Measurements from ENCODE around the gene FAM210A. TPM values are rescaled to one million over a fixed set of nuclear protein-coding genes. Genes with fewer than 3 reads are reported as not detected.
"Not testable (repeated sequence)": the region's sequence is repeated elsewhere in the genome, so short reads cannot be mapped to it uniquely, and the experiment has no call there.

The FAM210A gene
- total RNA-seq, 1 donor from 2014 or later: 19.6 TPM

- Mint-ChIP-seq H3K36me3 (ENCODE audit: low read depth) (no peaks in the 10 kb centered on the region), H3K4me3 (ENCODE audit: unreplicated experiment) (no peak overlapping the region), H3K9me3 (ENCODE audit: low read depth) (peaks cover 18% of the 10 kb centered on the region), H3K27me3 (ENCODE audit: low read depth) (no peaks in the 10 kb centered on the region), H3K27ac (ENCODE audit: unreplicated experiment) (no peak overlapping the region), H3K4me1 (ENCODE audit: low read depth) (no peaks in the 10 kb centered on the region)
- DNase-seq (ENCODE audit: low spot score): no peak
- TF ChIP-seq, protein P1, sequence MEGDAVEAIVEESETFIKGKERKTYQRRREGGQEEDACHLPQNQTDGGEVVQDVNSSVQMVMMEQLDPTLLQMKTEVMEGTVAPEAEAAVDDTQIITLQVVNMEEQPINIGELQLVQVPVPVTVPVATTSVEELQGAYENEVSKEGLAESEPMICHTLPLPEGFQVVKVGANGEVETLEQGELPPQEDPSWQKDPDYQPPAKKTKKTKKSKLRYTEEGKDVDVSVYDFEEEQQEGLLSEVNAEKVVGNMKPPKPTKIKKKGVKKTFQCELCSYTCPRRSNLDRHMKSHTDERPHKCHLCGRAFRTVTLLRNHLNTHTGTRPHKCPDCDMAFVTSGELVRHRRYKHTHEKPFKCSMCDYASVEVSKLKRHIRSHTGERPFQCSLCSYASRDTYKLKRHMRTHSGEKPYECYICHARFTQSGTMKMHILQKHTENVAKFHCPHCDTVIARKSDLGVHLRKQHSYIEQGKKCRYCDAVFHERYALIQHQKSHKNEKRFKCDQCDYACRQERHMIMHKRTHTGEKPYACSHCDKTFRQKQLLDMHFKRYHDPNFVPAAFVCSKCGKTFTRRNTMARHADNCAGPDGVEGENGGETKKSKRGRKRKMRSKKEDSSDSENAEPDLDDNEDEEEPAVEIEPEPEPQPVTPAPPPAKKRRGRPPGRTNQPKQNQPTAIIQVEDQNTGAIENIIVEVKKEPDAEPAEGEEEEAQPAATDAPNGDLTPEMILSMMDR (IDR thresholded peaks at IDR 0.05): no peak
These were observed 22.5 kb downstream of the FAM210A start for GRCh38 chr18:13703899-13704298.

GRCh38 chr18:13700153-13700552 lies 26.2 kb downstream of the FAM210A start:
- no peak for DNase-seq (ENCODE audit: low spot score)
- Mint-ChIP-seq H3K9me3 (ENCODE audit: low read depth) (peaks cover 18% of the 10 kb centered on the region), H3K36me3 (ENCODE audit: low read depth) (peaks cover 2% of the 10 kb centered on the region), H3K27me3 (ENCODE audit: low read depth) (no peaks in the 10 kb centered on the region), H3K4me3 (ENCODE audit: unreplicated experiment) (no peak overlapping the region), H3K4me1 (ENCODE audit: low read depth) (no peaks in the 10 kb centered on the region), H3K27ac (ENCODE audit: unreplicated experiment) (no peak overlapping the region)
- TF ChIP-seq, protein P1 (IDR thresholded peaks at IDR 0.05): no peak

GRCh38 chr18:13696961-13697360 lies 29.4 kb downstream of the FAM210A start:
- no peaks in the 10 kb centered on the region for H3K27me3 Mint-ChIP-seq (ENCODE audit: low read depth)
- H3K9me3 Mint-ChIP-seq (ENCODE audit: low read depth): peaks cover 11% of the 10 kb centered on the region
- no peak overlapping the region for H3K27ac Mint-ChIP-seq (ENCODE audit: unreplicated experiment)
- no peaks in the 10 kb centered on the region for H3K4me1 Mint-ChIP-seq (ENCODE audit: low read depth)
- TF ChIP-seq, protein P1 (IDR thresholded peaks at IDR 0.05): no peak
- H3K4me3 Mint-ChIP-seq (ENCODE audit: unreplicated experiment): no peak overlapping the region
- peaks cover 2% of the 10 kb centered on the region for H3K36me3 Mint-ChIP-seq (ENCODE audit: low read depth)
- DNase-seq (ENCODE audit: low spot score): no peak

DNA sequence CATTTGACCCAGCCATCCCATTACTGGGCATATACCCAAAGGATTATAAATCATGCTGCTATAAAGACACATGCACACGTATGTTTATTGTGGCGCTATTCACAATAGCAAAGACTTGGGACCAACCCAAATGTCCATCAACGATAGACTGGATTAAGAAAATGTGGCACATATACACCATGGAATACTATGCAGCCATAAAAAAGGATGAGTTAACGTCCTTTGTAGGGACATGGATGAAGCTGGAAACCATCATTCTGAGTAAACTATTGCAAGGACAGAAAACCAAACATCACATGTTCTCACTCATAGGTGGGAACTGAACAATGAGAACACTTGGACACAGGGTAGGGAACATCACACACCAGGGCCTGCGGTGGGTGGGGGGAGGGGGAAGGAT lies 31.0 kb downstream of the FAM210A start:
- H3K27ac Mint-ChIP-seq (ENCODE audit: unreplicated experiment); H3K27me3 Mint-ChIP-seq (ENCODE audit: low read depth); H3K36me3 Mint-ChIP-seq (ENCODE audit: low read depth); H3K4me1 Mint-ChIP-seq (ENCODE audit: low read depth); H3K4me3 Mint-ChIP-seq (ENCODE audit: unreplicated experiment); DNase-seq (ENCODE audit: low spot score): not testable (repeated sequence)
- H3K9me3 Mint-ChIP-seq (ENCODE audit: low read depth): peaks cover 13% of the 10 kb centered on the region

- not testable (repeated sequence) for H3K27ac Mint-ChIP-seq (ENCODE audit: unreplicated experiment); H3K4me3 Mint-ChIP-seq (ENCODE audit: unreplicated experiment); H3K36me3 Mint-ChIP-seq (ENCODE audit: low read depth); DNase-seq (ENCODE audit: low spot score); H3K27me3 Mint-ChIP-seq (ENCODE audit: low read depth)
- Mint-ChIP-seq H3K4me1 (ENCODE audit: low read depth) (peaks cover 17% of the 10 kb centered on the region), H3K9me3 (ENCODE audit: low read depth) (peaks cover 11% of the 10 kb centered on the region)
These were observed 36.3 kb downstream of the FAM210A start for GRCh38 chr18:13690060-13690459.

- TF ChIP-seq, protein P1 (IDR thresholded peaks at IDR 0.05): no peak
- H3K4me1 Mint-ChIP-seq (ENCODE audit: low read depth): peaks cover 27% of the 10 kb centered on the region
- H3K27ac Mint-ChIP-seq (ENCODE audit: unreplicated experiment): no peak overlapping the region
- H3K9me3 Mint-ChIP-seq (ENCODE audit: low read depth): peaks cover 11% of the 10 kb centered on the region
- DNase-seq (ENCODE audit: low spot score): no peak
- no peaks in the 10 kb centered on the region for H3K27me3 Mint-ChIP-seq (ENCODE audit: low read depth)
- peaks cover 2% of the 10 kb centered on the region for H3K36me3 Mint-ChIP-seq (ENCODE audit: low read depth)
- no peak overlapping the region for H3K4me3 Mint-ChIP-seq (ENCODE audit: unreplicated experiment)
These were observed 37.9 kb downstream of the FAM210A start for GRCh38 chr18:13688191-13689136.
